Measurements from ENCODE around the gene PMEPA1. TPM values are rescaled to one million over a fixed set of nuclear protein-coding genes. Genes with fewer than 3 reads are reported as not detected.

Gene PMEPA1
- total RNA-seq, 3 donors from 2014 or later (not counting 1 experiment from before 2014, with no cell fraction given): 1.2 to 5.9 (median 2.4) TPM

GRCh38 chr20:57688295-57688694 is 21.5 kb downstream of the PMEPA1 start:
- peaks cover 5% of the 10 kb centered on the region for H3K4me1 ChIP-seq (ENCODE audit: control insufficient read depth, insufficient read depth, low read length)
- Mint-ChIP-seq H3K27me3 (ENCODE audit: low read depth in 2 of 2) (peaks cover 9 to 13% of the 10 kb centered on the region in 2 donors), H3K4me3 (no peak overlapping the region), H3K4me1 (no peaks in the 10 kb centered on the region), H3K27ac (no peak overlapping the region), H3K36me3 (no peaks in the 10 kb centered on the region), H3K9me3 (no peaks in the 10 kb centered on the region)
- H3K4me3 ChIP-seq (ENCODE audit: low read length): no peak overlapping the region
- DNase-seq: no peak
- intact Hi-C loops (cut with micrococcal nuclease): no loop called here
- no peaks in the 10 kb centered on the region for H3K36me3 ChIP-seq (ENCODE audit: control insufficient read depth, insufficient read depth, low read length)
- no peak for ATAC-seq
- 54% methylated on average over 5 of the region's 5 CpGs for WGBS (ENCODE audit: insufficient coverage)
- no peaks in the 10 kb centered on the region for H3K27me3 ChIP-seq (ENCODE audit: control insufficient read depth, insufficient read depth, low read length)
- H3K27ac ChIP-seq (ENCODE audit: low read length): no peak overlapping the region
- H3K9me3 ChIP-seq (ENCODE audit: control insufficient read depth, insufficient read depth, low read length): no peaks in the 10 kb centered on the region
- no peak for TF ChIP-seq CTCF (IDR thresholded peaks at IDR 0.05)

DNA sequence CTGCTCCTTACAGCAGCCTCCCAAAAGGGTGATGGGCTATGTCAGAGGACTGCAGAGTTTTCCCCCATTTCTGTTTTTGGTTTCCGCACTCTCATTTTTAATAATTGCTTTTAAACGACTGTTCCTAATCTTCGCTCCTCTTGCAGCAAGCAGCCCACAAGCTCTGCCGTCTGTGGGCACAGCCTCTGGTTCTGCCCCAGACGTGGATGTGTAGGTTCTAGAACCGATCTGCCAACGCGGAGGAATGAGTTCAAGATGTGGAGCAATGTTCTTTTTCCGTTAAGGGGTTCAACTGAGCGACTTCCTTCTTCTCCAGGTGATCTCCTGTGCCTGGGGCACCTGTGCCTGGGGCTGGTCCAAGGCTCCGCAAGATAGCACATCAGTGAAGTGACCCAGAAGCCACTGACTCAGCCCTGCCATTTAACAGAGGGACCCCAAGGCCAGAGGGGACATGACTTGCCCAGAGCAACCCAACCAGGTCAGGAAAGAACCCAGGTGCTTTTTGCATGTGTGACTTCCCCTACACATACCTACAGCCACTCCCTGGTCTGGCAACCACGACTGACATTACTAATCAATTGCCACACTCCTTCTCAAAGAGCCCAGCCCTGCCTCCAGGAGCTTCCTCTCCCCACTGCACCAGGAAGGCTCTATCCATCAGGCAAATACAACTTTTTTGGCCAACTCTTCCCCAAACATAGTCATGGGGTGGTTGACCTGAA is 22.7 kb downstream of the PMEPA1 start:
- ATAC-seq: no peak
- Histone ChIP-seq H3K36me3 (ENCODE audit: control insufficient read depth, insufficient read depth, low read length) (no peaks in the 10 kb centered on the region), H3K27ac (ENCODE audit: low read length) (no peak overlapping the region), H3K4me3 (ENCODE audit: low read length) (no peak overlapping the region), H3K27me3 (ENCODE audit: control insufficient read depth, insufficient read depth, low read length) (no peaks in the 10 kb centered on the region), H3K9me3 (ENCODE audit: control insufficient read depth, insufficient read depth, low read length) (no peaks in the 10 kb centered on the region), H3K4me1 (ENCODE audit: control insufficient read depth, insufficient read depth, low read length) (peaks cover 9% of the 10 kb centered on the region)
- no peaks in the 10 kb centered on the region for H3K9me3 Mint-ChIP-seq
- no peaks in the 10 kb centered on the region for H3K36me3 Mint-ChIP-seq
- no peak overlapping the region for H3K4me3 Mint-ChIP-seq
- peaks cover 9 to 13% of the 10 kb centered on the region in 2 donors for H3K27me3 Mint-ChIP-seq (ENCODE audit: low read depth in 2 of 2)
- no peak for DNase-seq
- no peaks in the 10 kb centered on the region for H3K4me1 Mint-ChIP-seq
- no peak for TF ChIP-seq CTCF (IDR thresholded peaks at IDR 0.05)
- WGBS (ENCODE audit: insufficient coverage): 87% methylated on average over 12 of the region's 12 CpGs
- intact Hi-C loops (cut with micrococcal nuclease): no loop called here
- H3K27ac Mint-ChIP-seq: no peak overlapping the region

- H3K27me3 ChIP-seq (ENCODE audit: control insufficient read depth, insufficient read depth, low read length): no peaks in the 10 kb centered on the region
- TF ChIP-seq CTCF (IDR thresholded peaks at IDR 0.05): no peak
- intact Hi-C loops (cut with micrococcal nuclease): no loop called here
- 88% methylated on average over 20 of the region's 21 CpGs for WGBS (ENCODE audit: insufficient coverage)
- peaks cover 4 to 15% of the 10 kb centered on the region in 2 donors for H3K27me3 Mint-ChIP-seq (ENCODE audit: low read depth in 2 of 2)
- no peak overlapping the region for H3K27ac ChIP-seq (ENCODE audit: low read length)
- H3K4me3 ChIP-seq (ENCODE audit: low read length): no peak overlapping the region
- H3K36me3 Mint-ChIP-seq: no peaks in the 10 kb centered on the region
- no peaks in the 10 kb centered on the region for H3K36me3 ChIP-seq (ENCODE audit: control insufficient read depth, insufficient read depth, low read length)
- H3K27ac Mint-ChIP-seq: no peak overlapping the region
- no peaks in the 10 kb centered on the region for H3K9me3 Mint-ChIP-seq
- H3K4me1 ChIP-seq (ENCODE audit: control insufficient read depth, insufficient read depth, low read length): peaks cover 23% of the 10 kb centered on the region
- no peak for DNase-seq
- H3K4me1 Mint-ChIP-seq: peaks cover 15 to 18% of the 10 kb centered on the region in 2 donors
- no peak for ATAC-seq
- no peaks in the 10 kb centered on the region for H3K9me3 ChIP-seq (ENCODE audit: control insufficient read depth, insufficient read depth, low read length)
- H3K4me3 Mint-ChIP-seq: no peak overlapping the region
Measured at GRCh38 chr20:57685146-57685758, 24.6 kb downstream of the PMEPA1 start.

Measured in natural killer cell (primary cell).